Spinal cord (tissue), 10 donors: ENCODE measurements around the gene AGMAT. TPM values are rescaled to one million over a fixed set of nuclear protein-coding genes. Genes with fewer than 3 reads are reported as not detected.
A peak's percentile ranks its signal among the peaks of the same experiment; 100 is the strongest.

Experiments
- DNase-seq, 6 donors: peaks; one replicate each; pipeline versions ENCODE4 v3.0.0 to v3.0.0-alpha.2; 2013 to 2015; ENCODE audit warnings: low spot score in 6 of 6, low read depth in 4 of 6
- H3K27ac ChIP-seq: one replicate; pipeline ENCODE4 v1.5.1; 2013; ENCODE audit warnings: low read depth, low read length, control low read depth
- H3K27me3 ChIP-seq: one replicate; pipeline ENCODE4 v1.6.1; 2013; ENCODE audit warnings: low read length; ENCODE audit not compliant: control insufficient read depth, insufficient read depth
- H3K36me3 ChIP-seq: one replicate; pipeline ENCODE4 v1.6.1; 2013; ENCODE audit warnings: low read length; ENCODE audit not compliant: control insufficient read depth, insufficient read depth
- H3K4me1 ChIP-seq: one replicate; pipeline ENCODE4 v1.6.1; 2013; ENCODE audit warnings: low read length; ENCODE audit not compliant: control insufficient read depth, insufficient read depth
- H3K4me3 ChIP-seq: one replicate; pipeline ENCODE4 v1.5.1; 2013; ENCODE audit warnings: low read depth, low read length, control low read depth
- H3K9me3 ChIP-seq: one replicate; pipeline ENCODE4 v1.6.1; 2013; ENCODE audit warnings: low read length; ENCODE audit not compliant: control insufficient read depth, insufficient read depth
- WGBS: methylation state at CpG from one replicate; pipeline ENCODE4 v1.1.5; 2013; ENCODE audit warnings: missing lambda C conversion rate; ENCODE audit not compliant: insufficient coverage; 5-methylcytosine and 5-hydroxymethylcytosine counted together
- polyA plus RNA-seq, 2 donors: library from polyadenylated mRNA; unstranded; fragments of 120-200 nt; gene quantifications; one replicate each; pipeline ENCODE4 v1.2.1, GENCODE V29; 2013; ENCODE audit not compliant: insufficient read length in 2 of 2
- small RNA-seq: library from RNA; depleted of rRNA; stranded (forward); fragments of <200 nt; gene quantifications from one replicate; pipeline ENCODE3, GENCODE V24; 2014; ENCODE audit warnings: low replicate concordance
- total RNA-seq, 2 donors: library from RNA; depleted of rRNA in 1 of 2; stranded (reverse); fragments of 120-200 nt in 1 of 2; fragments of >200 nt in 1 of 2; gene quantifications; one replicate each; pipeline versions ENCODE4 v1.2.3 to v1.2.4, GENCODE V29; 2013 to 2014
- donor health status: healthy.

The AGMAT gene
- total and polyA plus RNA-seq, 4 donors = 0.83 to 2.6 (median 1.7) TPM

DNA sequence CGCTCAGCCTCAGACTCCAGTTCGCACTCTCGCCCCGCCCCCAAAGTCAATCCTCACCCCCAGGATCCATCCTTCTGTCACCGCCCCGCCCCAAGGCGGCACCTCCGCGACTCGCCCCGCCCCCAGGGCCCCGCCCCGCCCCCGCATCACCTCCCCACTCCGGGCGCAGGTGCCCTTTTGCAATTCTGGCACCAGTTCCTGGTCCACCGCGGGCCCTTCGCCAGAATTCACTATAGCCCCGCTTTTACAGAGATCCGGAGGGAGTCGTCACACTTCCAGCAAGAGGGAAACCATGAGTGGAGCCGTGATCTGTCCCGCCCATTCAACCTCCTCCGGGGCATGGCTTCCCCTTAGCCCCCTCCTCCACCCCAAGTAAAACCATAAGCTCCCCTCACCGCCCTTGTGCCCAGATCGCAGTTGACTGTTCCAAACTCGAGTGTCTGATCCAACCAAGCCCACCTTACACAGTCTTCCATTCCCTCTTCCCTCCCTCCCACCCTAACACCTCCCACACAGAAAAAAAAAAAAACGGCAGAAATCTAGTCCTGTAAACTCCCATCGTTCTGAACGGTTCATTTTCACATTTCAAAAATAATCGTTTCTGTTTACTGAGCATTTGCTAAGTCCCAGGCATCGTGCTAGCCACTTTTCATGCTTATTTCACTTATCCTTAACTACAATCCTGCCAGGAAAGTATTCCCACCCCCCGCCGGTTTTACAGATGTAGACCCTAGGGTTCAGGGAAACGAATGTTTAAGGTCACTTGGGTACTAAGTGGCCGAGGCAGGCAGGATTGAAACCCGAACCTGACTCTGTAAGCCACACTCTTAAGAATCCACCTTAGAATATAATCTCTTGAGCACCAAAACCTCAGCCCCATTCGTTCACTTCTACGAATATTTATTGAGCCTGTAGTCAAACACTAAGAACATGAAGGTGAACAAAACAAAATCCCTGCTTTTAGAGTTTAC, 59.5 kb downstream of the AGMAT start:
- WGBS = 0% methylated on average over 26 of the region's 40 CpGs
- H3K27ac ChIP-seq = peak overlapping the region; percentile 100
- H3K9me3 ChIP-seq = no peaks in the 10 kb centered on the region
- H3K36me3 ChIP-seq = peaks cover 3% of the 10 kb centered on the region
- H3K4me3 ChIP-seq = peak overlapping the region; percentile 97
- no peaks in the 10 kb centered on the region for H3K27me3 ChIP-seq
- H3K4me1 ChIP-seq = peaks cover 16% of the 10 kb centered on the region
- peak in 1 of 6 donors; percentile 53 for DNase-seq

DNA sequence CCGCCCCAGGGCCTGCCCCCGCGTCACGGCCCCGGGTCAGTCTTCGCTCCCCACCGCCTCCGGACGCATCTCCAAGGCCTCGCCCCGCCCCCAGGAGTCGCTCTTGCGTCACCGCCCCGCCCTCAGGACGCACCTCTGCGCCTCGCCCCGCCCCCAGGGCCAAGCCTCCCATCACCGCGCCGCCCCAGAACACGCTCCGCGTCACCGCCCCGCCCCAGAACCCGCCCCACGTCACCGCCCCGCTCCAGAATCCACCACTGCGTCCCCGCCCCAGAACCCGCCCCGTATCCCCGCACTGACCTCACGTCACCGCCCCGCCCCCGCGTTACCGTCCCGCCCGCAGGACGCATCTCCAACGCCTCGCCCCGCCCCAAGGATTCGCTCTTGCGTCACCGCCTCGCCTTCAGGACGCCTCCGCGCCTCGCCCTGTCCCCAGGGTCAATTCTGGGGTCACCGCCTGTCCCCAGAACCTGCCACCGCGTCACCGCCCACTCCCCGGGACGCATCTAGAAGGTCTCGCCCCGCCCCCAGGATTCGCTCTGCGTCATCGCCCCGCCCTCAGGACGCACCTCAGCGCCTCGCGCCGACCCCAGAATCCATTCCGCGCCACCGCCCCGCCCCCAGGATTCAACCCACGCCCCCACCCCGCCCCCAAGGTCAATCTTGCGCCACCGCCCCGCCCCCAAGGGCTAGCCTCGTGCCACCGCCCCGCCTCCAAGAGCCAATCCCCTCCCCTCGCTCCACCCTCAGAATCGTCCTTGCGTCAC, 60.4 kb downstream of the AGMAT start:
- no peaks in the 10 kb centered on the region for H3K9me3 ChIP-seq
- H3K27ac ChIP-seq = peak overlapping the region; percentile 100
- peak overlapping the region; percentile 82 for H3K4me3 ChIP-seq
- peak; percentile 87 to 100 (median 98) for DNase-seq
- H3K27me3 ChIP-seq = no peaks in the 10 kb centered on the region
- WGBS = 0% methylated on average over 53 of the region's 88 CpGs
- peaks cover 16% of the 10 kb centered on the region for H3K4me1 ChIP-seq
- H3K36me3 ChIP-seq = no peaks in the 10 kb centered on the region

DNA sequence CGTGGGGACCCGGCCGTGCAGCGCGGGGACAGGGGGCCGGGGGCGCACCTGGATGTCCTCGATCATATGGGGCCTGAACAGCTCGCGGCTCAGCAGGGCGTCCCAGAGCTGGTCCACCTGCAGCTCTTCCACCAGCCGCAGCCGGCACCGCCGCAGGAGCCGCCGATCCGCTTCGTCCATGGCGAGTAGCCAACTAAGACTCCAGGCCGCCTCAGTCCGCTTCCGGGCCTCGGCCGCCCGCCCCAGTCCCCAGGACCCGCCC, 60.9 kb downstream of the AGMAT start, which contains the start of gene CASP9:
Gene CASP9, minus strand, starts transcription at position 195 of the 262 bp plus-strand sequence. Its CDS starts 15 bp downstream, at position 180.
- Histone ChIP-seq H3K4me1 (peaks cover 16% of the 10 kb centered on the region), H3K27me3 (no peaks in the 10 kb centered on the region)
- 0% methylated on average over 26 of the region's 27 CpGs for WGBS

DNA sequence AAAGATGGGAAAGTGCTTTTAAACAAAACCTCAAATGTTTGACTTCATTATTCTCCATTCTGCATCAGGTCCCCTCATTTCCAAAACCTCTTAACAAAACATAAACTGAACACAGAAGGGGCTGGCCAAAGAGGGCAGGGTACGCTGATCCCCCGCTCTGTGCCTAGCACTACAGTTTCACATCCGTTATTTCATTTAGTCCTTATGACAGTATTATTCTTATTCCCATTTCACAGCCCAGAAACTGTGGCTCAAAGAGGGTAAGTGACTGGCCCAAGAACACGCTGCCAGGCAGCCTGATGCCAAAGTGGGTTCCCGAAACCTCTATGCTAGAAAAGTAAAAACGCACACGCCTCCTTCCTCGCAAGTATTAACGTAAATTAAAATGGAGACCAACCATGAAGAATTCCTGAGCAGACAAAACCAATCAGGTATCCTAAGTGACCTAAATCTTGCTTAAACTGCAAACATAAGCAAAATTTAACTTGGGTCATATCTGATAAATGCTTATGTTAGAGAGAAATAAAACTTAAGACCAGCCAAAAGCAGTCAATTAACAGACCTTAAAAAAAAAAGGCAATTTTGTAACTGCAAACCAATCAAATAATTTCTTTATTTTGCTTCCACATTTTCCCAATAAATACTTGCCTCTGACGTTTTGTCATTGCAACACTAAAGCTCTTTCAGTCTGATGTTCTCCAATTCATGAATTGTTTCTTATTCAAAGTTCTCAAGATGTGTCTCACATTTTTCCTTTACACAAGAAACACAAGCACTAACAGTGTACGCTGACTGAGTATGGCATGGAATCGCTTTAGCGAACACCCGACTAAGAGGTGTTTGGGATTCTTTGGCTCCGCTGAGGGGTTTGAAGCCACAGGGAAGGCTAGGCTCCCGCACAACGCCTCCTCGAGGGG, 61.5 kb downstream of the AGMAT start:
- Histone ChIP-seq H3K9me3 (no peaks in the 10 kb centered on the region), H3K4me3 (peak overlapping the region; percentile 77), H3K27me3 (no peaks in the 10 kb centered on the region), H3K27ac (peak overlapping the region; percentile 93), H3K36me3 (no peaks in the 10 kb centered on the region), H3K4me1 (peaks cover 16% of the 10 kb centered on the region)
- DNase-seq = peak in 1 of 6 donors; percentile 52
- 16% methylated on average over 9 of the region's 18 CpGs for WGBS

More for the DNA sequence above, 60.9 kb downstream of the AGMAT start, which contains the start of gene CASP9:
- Histone ChIP-seq H3K27ac (peak within 1 kb of the TSS; percentile 100), H3K9me3 (no peaks in the 10 kb centered on the region), H3K36me3 (no peaks in the 10 kb centered on the region), H3K4me3 (peak within 1 kb of the TSS; percentile 97)
- DNase-seq = no peak

DNA sequence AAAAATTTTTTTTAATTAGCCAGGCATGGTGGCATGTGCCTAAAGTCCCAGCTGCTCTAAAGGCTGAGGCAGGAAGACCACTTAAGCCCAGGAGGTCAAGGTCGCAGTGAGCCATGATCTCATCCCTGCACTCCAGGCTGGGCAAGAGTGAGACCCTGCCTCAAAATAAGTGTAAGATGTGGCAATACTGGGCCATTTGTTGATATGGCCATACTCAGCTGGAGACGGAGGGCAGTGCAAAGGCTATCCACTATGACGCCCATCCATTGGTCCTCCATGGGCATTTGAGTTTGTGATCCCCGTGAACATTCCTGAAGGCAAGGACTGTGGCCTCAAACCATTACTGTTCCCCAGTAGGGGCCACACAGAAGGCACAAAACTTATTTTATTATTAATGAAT, 62.3 kb downstream of the AGMAT start:
- DNase-seq = no peak
- WGBS = 90% methylated on average over 2 of the region's 4 CpGs
- peaks cover 16% of the 10 kb centered on the region for H3K4me1 ChIP-seq
- H3K9me3 ChIP-seq = no peaks in the 10 kb centered on the region
- H3K36me3 ChIP-seq = peaks cover 4% of the 10 kb centered on the region
- H3K4me3 ChIP-seq = no peak overlapping the region
- H3K27ac ChIP-seq = no peak overlapping the region
- H3K27me3 ChIP-seq = no peaks in the 10 kb centered on the region

Small RNA genes within 50 kb of the gene (small RNA-seq; reads per million reads assigned to genes)
- gene CD24P1 = not detected
- gene RNU7-179P = not detected
- gene SCARNA21B = not detected

Other genes starting within 250 kb of the AGMAT start
- gene EFHD2, start 175.2 kb downstream of the AGMAT start, total RNA-seq = 10 to 100 TPM; 10.8 to 18.7 TPM
- gene EFHD2, start 175.2 kb downstream of the AGMAT start, polyA plus RNA-seq = 10 to 100 TPM; 38.8 to 45.8 TPM
- under 1 TPM in 1 of 2 donors, not detected in 1; 0.22 TPM for gene CTRC, start 146.6 kb downstream of the AGMAT start, total RNA-seq
- 1 to 10 TPM in 1 of 2 donors, under 1 TPM in 1; 0.35 to 1.0 TPM for gene CTRC, start 146.6 kb downstream of the AGMAT start, polyA plus RNA-seq
- not detected for gene CELA2A, start 128.3 kb downstream of the AGMAT start, total RNA-seq
- under 1 TPM in 1 of 2 donors, not detected in 1; 0.72 TPM for gene CELA2A, start 128.3 kb downstream of the AGMAT start, polyA plus RNA-seq
- gene CELA2B, start 108.9 kb downstream of the AGMAT start, total RNA-seq = not detected
- gene CELA2B, start 108.9 kb downstream of the AGMAT start, polyA plus RNA-seq = 1 to 10 TPM in 1 of 2 donors, under 1 TPM in 1; 0.78 to 1.0 TPM
- gene CASP9, start 60.8 kb downstream of the AGMAT start, total RNA-seq = 10 to 100 TPM; 10.3 to 13.2 TPM
- gene CASP9, start 60.8 kb downstream of the AGMAT start, polyA plus RNA-seq = 10 to 100 TPM; 22.7 to 23.7 TPM
- gene DNAJC16, start 58.2 kb downstream of the AGMAT start, total RNA-seq = 10 to 100 TPM; 18.3 to 27.7 TPM
- gene DNAJC16, start 58.2 kb downstream of the AGMAT start, polyA plus RNA-seq = 10 to 100 TPM; 16.2 to 16.5 TPM
- 10 to 100 TPM; 14.7 to 26.6 TPM for gene DDI2, start 32.4 kb upstream of the AGMAT start, total RNA-seq
- 1 to 10 TPM; 9.5 to 9.6 TPM for gene DDI2, start 32.4 kb upstream of the AGMAT start, polyA plus RNA-seq
- 10 to 100 TPM; 27.5 to 35.4 TPM for gene PLEKHM2, start 99.3 kb upstream of the AGMAT start, total RNA-seq
- gene PLEKHM2, start 99.3 kb upstream of the AGMAT start, polyA plus RNA-seq = 10 to 100 TPM; 66.8 TPM
- gene SLC25A34, start 151.2 kb upstream of the AGMAT start, total RNA-seq = 1 to 10 TPM in 1 of 2 donors, under 1 TPM in 1; 0.59 to 3.1 TPM
- gene SLC25A34, start 151.2 kb upstream of the AGMAT start, polyA plus RNA-seq = 1 to 10 TPM; 4.4 to 7.7 TPM
- not detected for gene TMEM82, start 157.4 kb upstream of the AGMAT start, total RNA-seq
- not detected for gene TMEM82, start 157.4 kb upstream of the AGMAT start, polyA plus RNA-seq
- 10 to 100 TPM in 1 of 2 donors, 1 to 10 TPM in 1; 9.3 to 18.6 TPM for gene FBLIM1, start 173.7 kb upstream of the AGMAT start, total RNA-seq
- gene FBLIM1, start 173.7 kb upstream of the AGMAT start, polyA plus RNA-seq = 10 to 100 TPM; 13.6 to 19.4 TPM
- gene UQCRHL, start 222.6 kb upstream of the AGMAT start, total RNA-seq = 1 to 10 TPM; 3.3 to 8.4 TPM
- gene UQCRHL, start 222.6 kb upstream of the AGMAT start, polyA plus RNA-seq = 1 to 10 TPM; 1.3 to 2.2 TPM